Measurements from ENCODE around the gene RERE.

RERE gene

GRCh38 chr1:8604041-8604945, 213.1 kb downstream of the RERE start:
- Histone ChIP-seq H3K4me3 (ENCODE audit: low read depth, low read length) (no peak overlapping the region), H3K36me3 (ENCODE audit: control insufficient read depth in 2 of 2, insufficient read depth in 1 of 2, low read length in 2 of 2) (peaks cover 0 to 4% of the 10 kb centered on the region in 2 experiments; a peak in 1 of 3 replicates), H3K27ac (ENCODE audit: extremely low read depth, low read depth, low read length) (no peak overlapping the region), H3K4me1 (ENCODE audit: control insufficient read depth, insufficient read depth, low read length) (peaks cover 3% of the 10 kb centered on the region; the same call in 1 of the 2 replicates), H3K9me3 (ENCODE audit: control insufficient read depth, insufficient read depth, low read depth, low read length) (no peaks in the 10 kb centered on the region)
- ChIA-PET CTCF (interaction anchor here (0.6 to 1.1 kb wide), 2 partner anchors 67 to 515 kb away, joined by 3 to 6 read pairs; no protein-coding TSS in a partner anchor), POLR2A (no interaction called here)
- TF ChIP-seq ZNF366 (tag by site-specific recombination; conservative IDR thresholded peaks at IDR 0.05) (peak; percentile 83), SP7 (tag by site-specific recombination; IDR thresholded peaks at IDR 0.05) (no peak), ZNF138 (tag by site-specific recombination; IDR thresholded peaks at IDR 0.05; ENCODE audit: borderline replicate concordance) (no peak), ZBTB6 (tag by site-specific recombination; IDR thresholded peaks at IDR 0.05) (no peak)

- no peak overlapping the region for H3K27ac ChIP-seq (ENCODE audit: extremely low read depth, low read depth, low read length)
- peaks cover 0 to 4% of the 10 kb centered on the region in 2 experiments; a peak in 1 of 3 replicates for H3K36me3 ChIP-seq (ENCODE audit: control insufficient read depth in 2 of 2, insufficient read depth in 1 of 2, low read length in 2 of 2)
- peaks cover 7% of the 10 kb centered on the region; the same call in 1 of the 2 replicates for H3K4me1 ChIP-seq (ENCODE audit: control insufficient read depth, insufficient read depth, low read length)
- no peak overlapping the region for H3K4me3 ChIP-seq (ENCODE audit: low read depth, low read length)
- ChIA-PET CTCF (interaction anchor here (0.6 kb wide), 1 partner anchor 199 kb away, joined by 3 read pairs; no protein-coding TSS in a partner anchor), POLR2A (no interaction called here)
- no peaks in the 10 kb centered on the region for H3K9me3 ChIP-seq (ENCODE audit: control insufficient read depth, insufficient read depth, low read depth, low read length)
- no peak for TF ChIP-seq MEIS1 (CRISPR knock-in tag; IDR thresholded peaks at IDR 0.05; ENCODE audit: borderline replicate concordance)
- no peak for TF ChIP-seq ZBTB17 (tag by site-specific recombination; IDR thresholded peaks at IDR 0.05)
- TF ChIP-seq ZNF394 (tag by site-specific recombination; IDR thresholded peaks at IDR 0.05; ENCODE audit: borderline replicate concordance): no peak
- TF ChIP-seq ZNF518A (tag by site-specific recombination; conservative IDR thresholded peaks at IDR 0.05; ENCODE audit: low read depth): no peak
- TF ChIP-seq REST (tag by site-specific recombination; IDR thresholded peaks at IDR 0.05): no peak
- TF ChIP-seq ZEB2 (tag by site-specific recombination; IDR thresholded peaks at IDR 0.05): no peak
- TF ChIP-seq ZBTB11 (tag by site-specific recombination; conservative IDR thresholded peaks at IDR 0.05; ENCODE audit: low read depth): no peak
- TF ChIP-seq ZNF132 (tag by site-specific recombination; IDR thresholded peaks at IDR 0.05; ENCODE audit: borderline replicate concordance): no peak
- TF ChIP-seq ZFHX2 (tag by site-specific recombination; conservative IDR thresholded peaks at IDR 0.05): no peak
- TF ChIP-seq ZNF548 (tag by site-specific recombination; IDR thresholded peaks at IDR 0.05): no peak
- no peak for TF ChIP-seq ZNF302 (tag by site-specific recombination; IDR thresholded peaks at IDR 0.05; ENCODE audit: low read depth)
- no peak for TF ChIP-seq PBX3 (CRISPR knock-in tag; IDR thresholded peaks at IDR 0.05)
- no peak for TF ChIP-seq SETDB1 (IDR thresholded peaks at IDR 0.05; ENCODE audit: insufficient read length, low read length)
Measured at GRCh38 chr1:8603220-8603616, 214.2 kb downstream of the RERE start.

Measured in HEK293 (cell line).